Left lung (tissue), 10 donors: ENCODE data around the gene REM2. TPM values are rescaled to one million over a fixed set of nuclear protein-coding genes. Genes with fewer than 3 reads are reported as not detected.

ENCODE experiments used
- ATAC-seq: fragments of 200-7000 bp; cut with Tn5 transposase; one replicate; pipeline ENCODE4 v1.9.1; 2020; ENCODE audit warnings: moderate library complexity
- DNase-seq, 4 donors: peaks; one replicate each; pipeline ENCODE4 v3.0.0-alpha.2; 2013 to 2020
- H3K27ac ChIP-seq, 2 donors: fragments of 200-600 bp; sonication (generic) in 1 of 2; one replicate each; pipeline versions ENCODE4 v1.5.0 to v1.8.0; 2020 to 2021
- H3K27me3 ChIP-seq, 2 donors: fragments of 200-600 bp; sonication (generic) in 1 of 2; one replicate each; pipeline versions ENCODE4 v1.5.0 to v1.8.0; 2020 to 2021
- H3K36me3 ChIP-seq, 2 donors: fragments of 200-600 bp; sonication (generic) in 1 of 2; one replicate each; pipeline versions ENCODE4 v1.5.0 to v1.8.0; 2020 to 2021
- H3K4me1 ChIP-seq, 2 donors: fragments of 200-600 bp; one replicate each; pipeline ENCODE4 v1.8.0; 2021
- H3K4me3 ChIP-seq, 2 donors: fragments of 200-600 bp; sonication (generic) in 1 of 2; one replicate each; pipeline versions ENCODE4 v1.5.0 to v1.8.0; 2020 to 2021; ENCODE audit warnings: mild to moderate bottlenecking in 1 of 2
- H3K9me3 ChIP-seq, 2 donors: fragments of 200-600 bp; sonication (generic) in 1 of 2; one replicate each; pipeline versions ENCODE4 v1.5.0 to v1.8.0; 2020 to 2021
- intact Hi-C, 2 donors: fragments of 100-400 bp; cut with DNase I; formaldehyde crosslinking; loops; one replicate each; pipeline versions ENCODE4 v1.11.2 to v1.14.2; 2022
- polyA plus RNA-seq, 6 donors: library from polyadenylated mRNA; unstranded; fragments of 120-200 nt; gene quantifications; one replicate each; pipeline ENCODE4 v1.2.1, GENCODE V29; 2013; ENCODE audit not compliant: insufficient read length in 6 of 6
- total RNA-seq, 2 donors: library from RNA; stranded (reverse); fragmentation: NEBNext Ultra II Directional; extraction: Animal tissue kit (Norgen Biotek cat#: 25700); gene quantifications; one replicate each; pipeline ENCODE4 v1.2.1, GENCODE V29; 2021
- TF ChIP-seq, protein P1 (sequence below), 2 donors: fragments of 200-600 bp; sonication (generic) in 1 of 2; IDR thresholded peaks; one replicate each; pipeline versions ENCODE4 v1.5.0 to v1.8.0; 2021; ENCODE audit warnings: antibody characterized with exemption in 2 of 2
- donor health status: DM: no; HTN: yes; CAD: no.
- donor health status: DM: no; HTN: no; CAD: no.

Gene REM2
- total and polyA plus RNA-seq, 8 donors = 0.29 to 1.3 (median 0.83) TPM

DNA sequence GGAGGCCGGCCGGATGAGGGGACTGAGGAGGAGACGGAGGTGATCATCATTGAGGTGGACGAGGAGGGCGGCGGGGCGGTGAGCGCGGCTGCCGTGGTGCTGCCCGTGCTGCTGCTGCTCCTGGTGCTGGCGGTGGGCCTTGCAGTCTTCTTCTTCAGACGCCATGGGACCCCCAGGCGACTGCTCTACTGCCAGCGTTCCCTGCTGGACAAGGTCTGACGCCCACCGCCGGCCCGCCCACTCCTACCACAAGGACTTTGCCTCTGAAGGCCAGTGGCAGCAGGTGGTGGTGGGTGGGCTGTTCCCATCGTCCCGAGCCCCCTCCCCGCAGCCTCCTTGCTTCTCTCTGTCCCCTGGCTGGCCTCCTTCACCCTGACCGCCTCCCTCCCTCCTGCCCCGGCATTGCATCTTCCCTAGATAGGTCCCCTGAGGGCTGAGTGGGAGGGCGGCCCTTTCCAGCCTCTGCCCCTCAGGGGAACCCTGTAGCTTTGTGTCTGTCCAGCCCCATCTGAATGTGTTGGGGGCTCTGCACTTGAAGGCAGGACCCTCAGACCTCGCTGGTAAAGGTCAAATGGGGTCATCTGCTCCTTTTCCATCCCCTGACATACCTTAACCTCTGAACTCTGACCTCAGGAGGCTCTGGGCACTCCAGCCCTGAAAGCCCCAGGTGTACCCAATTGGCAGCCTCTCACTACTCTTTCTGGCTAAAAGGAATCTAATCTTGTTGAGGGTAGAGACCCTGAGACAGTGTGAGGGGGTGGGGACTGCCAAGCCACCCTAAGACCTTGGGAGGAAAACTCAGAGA is 37.0 kb upstream of the REM2 start:
- no peak overlapping the region for H3K4me3 ChIP-seq
- ATAC-seq = no peak

DNA sequence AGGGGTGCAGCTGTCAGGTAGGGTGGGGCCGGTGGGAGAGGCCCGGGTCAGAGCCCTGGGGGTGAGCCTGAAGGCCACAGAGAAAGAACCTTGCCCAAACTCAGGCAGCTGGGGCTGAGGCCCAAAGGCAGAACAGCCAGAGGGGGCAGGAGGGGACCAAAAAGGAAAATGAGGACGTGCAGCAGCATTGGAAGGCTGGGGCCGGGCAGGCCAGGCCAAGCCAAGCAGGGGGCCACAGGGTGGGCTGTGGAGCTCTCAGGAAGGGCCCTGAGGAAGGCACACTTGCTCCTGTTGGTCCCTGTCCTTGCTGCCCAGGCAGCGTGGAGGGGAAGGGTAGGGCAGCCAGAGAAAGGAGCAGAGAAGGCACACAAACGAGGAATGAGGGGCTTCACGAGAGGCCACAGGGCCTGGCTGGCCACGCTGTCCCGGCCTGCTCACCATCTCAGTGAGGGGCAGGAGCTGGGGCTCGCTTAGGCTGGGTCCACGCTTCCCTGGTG is 36.2 kb upstream of the REM2 start:
- H3K36me3 ChIP-seq = peaks cover 0 to 52% of the 10 kb centered on the region in 2 donors
- TF ChIP-seq, protein P1, sequence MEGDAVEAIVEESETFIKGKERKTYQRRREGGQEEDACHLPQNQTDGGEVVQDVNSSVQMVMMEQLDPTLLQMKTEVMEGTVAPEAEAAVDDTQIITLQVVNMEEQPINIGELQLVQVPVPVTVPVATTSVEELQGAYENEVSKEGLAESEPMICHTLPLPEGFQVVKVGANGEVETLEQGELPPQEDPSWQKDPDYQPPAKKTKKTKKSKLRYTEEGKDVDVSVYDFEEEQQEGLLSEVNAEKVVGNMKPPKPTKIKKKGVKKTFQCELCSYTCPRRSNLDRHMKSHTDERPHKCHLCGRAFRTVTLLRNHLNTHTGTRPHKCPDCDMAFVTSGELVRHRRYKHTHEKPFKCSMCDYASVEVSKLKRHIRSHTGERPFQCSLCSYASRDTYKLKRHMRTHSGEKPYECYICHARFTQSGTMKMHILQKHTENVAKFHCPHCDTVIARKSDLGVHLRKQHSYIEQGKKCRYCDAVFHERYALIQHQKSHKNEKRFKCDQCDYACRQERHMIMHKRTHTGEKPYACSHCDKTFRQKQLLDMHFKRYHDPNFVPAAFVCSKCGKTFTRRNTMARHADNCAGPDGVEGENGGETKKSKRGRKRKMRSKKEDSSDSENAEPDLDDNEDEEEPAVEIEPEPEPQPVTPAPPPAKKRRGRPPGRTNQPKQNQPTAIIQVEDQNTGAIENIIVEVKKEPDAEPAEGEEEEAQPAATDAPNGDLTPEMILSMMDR (IDR thresholded peaks at IDR 0.05) = no peak
- intact Hi-C loops = no loop called here
- no peaks in the 10 kb centered on the region for H3K9me3 ChIP-seq
- DNase-seq = no peak
- no peak overlapping the region for H3K4me3 ChIP-seq
- H3K4me1 ChIP-seq = peaks cover 22 to 61% of the 10 kb centered on the region in 2 donors
- ATAC-seq = no peak
- peak overlapping the region; percentile 62 to 66 for H3K27ac ChIP-seq
- H3K27me3 ChIP-seq = no peaks in the 10 kb centered on the region

More for the DNA sequence above, 37.0 kb upstream of the REM2 start:
- TF ChIP-seq, protein P1 (IDR thresholded peaks at IDR 0.05) = no peak
- Histone ChIP-seq H3K4me1 (peaks cover 16 to 55% of the 10 kb centered on the region in 2 donors), H3K27me3 (no peaks in the 10 kb centered on the region), H3K36me3 (peaks cover 0 to 60% of the 10 kb centered on the region in 2 donors), H3K27ac (peak overlapping the region; percentile 62 to 66), H3K9me3 (no peaks in the 10 kb centered on the region)
- intact Hi-C loops = no loop called here
- DNase-seq = peak in 1 of 4 donors; percentile 74

DNA sequence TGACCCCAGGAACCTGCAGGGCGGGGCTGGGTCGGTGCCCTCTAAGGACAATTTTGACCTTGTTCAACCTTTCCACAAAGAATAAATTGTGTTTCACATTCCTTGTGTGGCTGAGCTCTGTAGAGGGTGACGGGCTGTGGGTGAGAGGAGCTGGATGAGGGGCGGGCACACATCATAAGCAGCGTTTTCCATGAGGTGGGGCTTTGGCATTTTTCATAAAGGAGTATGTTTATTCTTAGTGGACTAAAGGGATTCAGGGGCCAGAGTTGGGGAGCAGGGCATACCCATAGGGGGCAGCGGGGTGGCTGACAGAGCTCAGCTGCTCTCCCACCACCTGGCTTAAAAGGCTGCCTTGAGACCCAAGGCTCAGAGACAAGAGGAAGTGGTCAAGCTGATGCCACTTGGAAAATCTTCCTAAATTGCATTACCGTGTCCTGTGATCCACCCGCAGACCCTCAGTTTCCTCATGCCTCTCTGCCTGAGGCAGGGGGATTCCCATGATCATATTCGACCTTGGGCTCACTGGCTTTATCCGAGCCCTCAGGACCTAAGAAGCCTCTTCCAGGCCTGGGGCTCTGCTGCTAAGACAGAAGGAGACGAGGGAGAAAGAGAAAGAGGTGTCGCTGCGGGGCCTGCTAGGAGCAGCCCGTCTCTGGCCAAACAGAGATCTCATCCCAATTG is 35.2 kb upstream of the REM2 start:
- peak; percentile 1 for ATAC-seq
- Histone ChIP-seq H3K4me1 (peaks cover 24 to 70% of the 10 kb centered on the region in 2 donors), H3K27ac (peak overlapping the region; percentile 71 to 88), H3K36me3 (peaks cover 0 to 42% of the 10 kb centered on the region in 2 donors), H3K27me3 (no peaks in the 10 kb centered on the region), H3K4me3 (no peak overlapping the region), H3K9me3 (no peaks in the 10 kb centered on the region)
- DNase-seq = peak in 1 of 4 donors; percentile 26
- intact Hi-C loops = no loop called here
- TF ChIP-seq, protein P1 (IDR thresholded peaks at IDR 0.05) = no peak

DNA sequence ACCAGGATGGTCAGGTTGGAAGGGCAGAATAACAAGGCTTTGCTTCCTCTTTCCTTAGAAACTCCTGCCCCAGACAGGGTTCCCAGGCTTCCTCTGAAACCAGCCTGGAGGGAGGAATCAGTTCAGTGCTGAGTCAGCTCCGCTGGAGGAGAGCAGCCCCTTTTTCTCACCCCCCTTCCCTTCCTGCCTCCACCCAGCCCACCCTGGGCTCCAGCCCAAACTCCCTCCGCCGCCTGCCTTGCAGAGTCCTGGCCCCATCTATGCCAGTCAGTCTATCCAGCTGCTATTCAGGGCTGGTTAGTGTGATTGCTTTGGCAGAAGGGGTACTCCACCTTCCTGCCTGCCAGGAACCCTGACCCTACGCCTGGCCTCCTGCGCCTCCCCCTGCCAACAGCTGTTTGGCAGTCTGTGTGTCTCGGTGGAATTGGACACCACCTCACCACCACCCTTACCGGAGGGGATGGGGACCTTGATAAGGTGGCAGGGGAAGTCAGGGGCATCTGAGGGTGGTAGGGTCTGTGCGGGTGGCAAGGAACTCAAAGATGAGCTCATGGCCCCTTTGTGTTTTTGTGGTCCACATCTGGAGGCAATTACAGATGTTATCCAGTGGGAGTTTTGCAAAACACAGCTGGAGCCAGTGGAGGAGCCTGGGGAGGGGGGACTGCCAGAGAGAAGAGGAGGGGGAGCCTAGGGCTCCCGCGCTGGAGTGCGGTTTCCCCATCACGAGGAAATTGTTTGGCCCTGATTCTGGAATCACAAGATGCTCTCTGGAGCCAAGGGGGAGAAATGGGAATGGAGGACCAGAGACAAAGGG is 34.5 kb upstream of the REM2 start:
- no peaks in the 10 kb centered on the region for H3K27me3 ChIP-seq
- H3K4me3 ChIP-seq = no peak overlapping the region
- TF ChIP-seq, protein P1 (IDR thresholded peaks at IDR 0.05) = no peak
- H3K9me3 ChIP-seq = no peaks in the 10 kb centered on the region
- DNase-seq (peak; percentile 75 to 96 (median 88)), ATAC-seq (peak; percentile 50)
- intact Hi-C loops = no loop called here
- H3K27ac ChIP-seq = peak overlapping the region; percentile 71 to 88
- H3K4me1 ChIP-seq = peaks cover 29 to 78% of the 10 kb centered on the region in 2 donors
- H3K36me3 ChIP-seq = peaks cover 0 to 35% of the 10 kb centered on the region in 2 donors
